Effector CD4-positive, alpha-beta T cell (primary cell): Measurements from ENCODE around the gene SMIM20.

Source experiments
- DNase-seq: peaks from one replicate; pipeline ENCODE4 v3.0.0-alpha.2; 2020

SMIM20 gene

DNA sequence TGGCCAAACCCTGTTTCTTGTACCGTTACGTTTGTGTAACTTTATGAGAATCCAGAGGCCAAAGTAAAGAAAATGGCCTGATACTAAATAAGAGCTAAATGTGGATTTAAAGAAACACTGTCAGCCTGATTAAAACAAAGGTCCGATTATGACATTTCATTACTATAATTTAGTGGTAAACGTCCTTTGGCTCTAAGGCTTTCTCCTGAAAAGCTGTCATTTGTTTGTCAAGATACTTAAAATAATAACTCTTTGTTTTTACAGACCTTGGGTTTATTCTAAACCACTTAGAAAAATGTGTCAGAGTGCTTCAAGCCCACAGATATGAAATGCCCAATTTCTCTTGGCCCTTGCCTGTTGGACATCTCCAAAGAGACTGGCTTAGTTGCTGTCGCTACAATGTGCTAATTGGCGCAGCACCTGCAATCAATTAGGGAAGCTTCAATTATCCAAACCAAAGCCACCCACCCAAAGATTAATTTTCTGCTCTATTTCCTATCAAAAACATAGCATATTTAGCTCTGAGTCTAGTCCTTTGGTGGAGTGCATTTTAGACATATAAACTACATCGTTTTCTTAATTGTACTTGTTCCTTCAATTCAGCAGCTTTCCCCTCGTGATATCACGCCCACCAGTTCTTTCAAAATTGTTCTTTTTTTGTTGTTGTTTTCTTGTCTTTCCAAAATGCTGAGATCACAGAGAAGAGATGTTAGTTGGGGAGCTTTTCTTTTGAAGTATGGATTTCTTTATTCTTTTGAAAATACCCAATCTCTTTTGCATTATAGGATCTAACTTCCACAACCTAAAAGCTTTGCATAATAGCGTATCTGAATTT, 13.6 kb downstream of the SMIM20 start:
- no peak for DNase-seq

DNA sequence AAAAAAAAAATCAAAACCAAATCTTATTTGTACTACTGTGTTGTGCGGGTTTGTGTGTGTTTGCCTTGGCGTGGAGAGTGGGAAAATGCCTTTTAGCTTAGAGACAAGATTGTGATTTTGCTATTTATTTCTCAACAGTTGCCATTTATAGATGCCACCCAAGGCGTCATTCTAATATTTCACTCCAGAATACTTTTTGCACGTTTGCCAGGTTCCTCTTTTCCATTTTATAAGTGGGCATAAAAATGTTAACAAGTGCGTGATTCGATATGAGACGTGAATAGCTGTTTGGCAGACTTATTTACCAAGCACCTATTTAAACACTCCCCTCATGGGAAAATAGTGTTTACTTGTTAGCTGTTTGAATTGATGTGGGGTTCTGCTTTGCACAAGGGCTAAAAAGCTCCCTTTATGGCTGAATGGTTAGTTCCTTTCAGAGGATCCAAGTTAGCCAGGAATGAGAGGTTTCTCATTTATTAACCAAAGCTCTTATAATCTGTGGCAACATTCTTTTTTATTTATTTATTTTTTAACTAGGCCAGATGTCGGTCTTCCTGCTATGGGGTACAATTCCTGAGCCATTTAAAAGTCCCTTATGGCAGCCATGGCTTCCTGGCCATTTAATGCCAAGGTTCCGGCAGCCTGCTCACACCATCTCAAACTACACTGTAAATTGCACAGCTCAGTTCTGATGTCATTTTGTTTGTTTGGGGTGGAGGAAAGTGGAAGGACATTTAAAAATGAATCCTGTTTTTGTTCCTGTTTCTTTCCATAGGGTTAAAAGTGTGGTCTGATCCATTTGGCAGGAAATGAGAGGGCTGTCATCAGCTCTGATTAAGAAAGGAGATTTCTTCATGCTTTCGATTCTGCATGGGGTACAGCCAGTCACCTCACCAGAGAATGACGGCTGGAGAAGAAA, 14.6 kb downstream of the SMIM20 start:
- no peak for DNase-seq

DNA sequence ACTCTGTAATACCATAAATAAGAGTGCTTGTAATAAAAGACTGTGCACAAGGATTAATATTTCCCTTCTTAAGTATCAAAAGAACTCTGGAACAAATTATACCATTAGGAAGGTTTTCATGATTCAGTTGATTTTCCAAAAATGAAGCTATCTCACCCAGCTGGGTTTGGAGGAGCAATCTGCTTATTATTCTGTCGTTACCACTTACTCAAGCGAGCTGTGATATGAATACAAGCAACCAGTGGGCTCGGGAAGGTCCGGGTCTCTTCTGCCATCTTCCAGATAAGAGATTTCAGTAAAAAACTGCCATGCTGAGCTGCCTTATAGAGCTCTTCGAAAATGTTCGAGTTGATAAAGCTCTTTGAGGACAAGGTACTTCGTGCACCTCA, 15.3 kb downstream of the SMIM20 start:
- DNase-seq, result no peak

DNA sequence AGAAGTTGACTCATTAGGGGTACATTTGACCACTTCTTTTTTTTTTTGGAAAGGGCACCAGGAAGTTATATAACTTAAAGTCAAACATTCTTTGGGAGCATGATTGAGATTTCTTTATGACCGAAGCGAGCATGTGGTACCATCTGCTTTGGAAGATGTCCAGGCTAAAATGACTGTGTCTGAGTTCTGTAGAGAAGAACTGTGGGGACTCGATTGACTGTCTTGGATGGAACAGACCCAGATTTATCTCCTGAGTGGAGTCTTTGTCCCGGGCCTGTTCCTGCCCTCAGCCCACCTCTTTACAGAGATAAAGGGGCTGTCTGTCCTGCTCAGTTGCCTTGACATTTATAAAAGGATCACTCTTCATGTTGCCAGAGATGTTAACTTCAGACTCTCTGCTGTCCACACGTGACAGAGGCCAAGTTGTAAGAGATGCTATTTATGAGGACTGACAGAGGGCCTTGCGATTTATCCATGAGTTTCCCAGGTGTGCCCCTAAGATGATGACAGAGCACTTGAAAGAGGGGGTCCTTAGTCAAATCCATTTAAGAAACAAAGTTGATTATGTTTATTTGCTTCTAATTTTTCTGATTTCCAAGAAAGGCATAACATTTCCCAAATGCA, 16.8 kb downstream of the SMIM20 start:
- DNase-seq, result no peak

DNA sequence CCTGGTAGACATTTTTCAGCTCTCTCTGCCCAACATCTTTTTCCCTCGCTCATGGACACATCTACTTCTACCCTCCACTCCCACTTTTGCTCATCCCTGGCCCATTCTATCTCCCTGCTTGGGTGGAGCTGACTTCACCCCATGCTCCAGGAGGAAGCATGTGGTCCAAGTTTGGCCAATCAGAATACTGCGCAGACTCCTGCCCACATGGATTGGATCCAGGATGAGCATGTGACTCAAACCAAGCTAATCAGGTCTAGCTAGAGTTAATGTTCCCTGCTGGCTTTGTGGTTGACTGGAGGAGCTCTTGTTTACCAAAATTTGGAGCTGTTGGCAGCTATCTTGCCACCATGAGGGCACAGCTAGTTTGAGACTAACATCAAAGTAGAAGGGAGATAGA, 22.7 kb downstream of the SMIM20 start:
- DNase-seq, result no peak

DNA sequence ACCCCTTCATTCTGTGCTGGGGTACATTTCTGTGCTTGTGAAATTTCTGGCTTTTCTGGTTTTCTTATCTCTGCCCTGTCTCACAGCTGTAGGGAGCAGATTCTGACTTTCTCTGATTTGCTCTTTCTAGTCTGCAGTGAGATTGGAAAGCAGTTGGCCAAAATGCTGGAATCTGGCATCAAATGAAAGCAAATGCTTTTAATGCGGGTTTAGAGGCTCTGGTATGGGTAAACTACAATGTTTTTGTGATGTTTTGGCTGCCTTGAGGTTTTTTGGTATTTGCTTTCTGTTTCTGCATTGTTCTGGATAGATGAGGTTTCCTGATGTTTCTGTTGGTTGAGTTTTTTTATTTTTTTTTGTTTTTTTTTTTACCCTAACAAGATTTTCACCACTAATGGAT, 23.8 kb downstream of the SMIM20 start:
- no peak for DNase-seq

DNA sequence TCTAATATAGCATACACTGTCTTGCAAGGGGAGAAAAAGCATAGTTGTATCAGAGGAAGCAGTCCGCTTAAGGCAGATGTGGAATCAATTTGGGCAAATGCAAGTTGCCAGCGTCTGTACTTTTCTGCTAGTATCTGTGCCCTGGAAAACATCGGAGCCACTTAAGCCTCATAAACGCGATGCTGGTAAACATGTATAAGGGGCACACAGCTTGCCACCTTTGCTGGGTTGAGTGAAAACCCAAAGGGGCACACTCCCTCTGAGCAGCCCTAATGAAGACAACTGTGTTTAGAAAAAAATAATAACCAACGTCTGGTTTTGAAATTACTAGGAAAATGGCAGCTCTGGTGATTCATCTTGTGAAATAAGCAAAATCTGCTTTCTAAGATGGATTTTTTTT, 24.3 kb downstream of the SMIM20 start:
- no peak for DNase-seq

DNA sequence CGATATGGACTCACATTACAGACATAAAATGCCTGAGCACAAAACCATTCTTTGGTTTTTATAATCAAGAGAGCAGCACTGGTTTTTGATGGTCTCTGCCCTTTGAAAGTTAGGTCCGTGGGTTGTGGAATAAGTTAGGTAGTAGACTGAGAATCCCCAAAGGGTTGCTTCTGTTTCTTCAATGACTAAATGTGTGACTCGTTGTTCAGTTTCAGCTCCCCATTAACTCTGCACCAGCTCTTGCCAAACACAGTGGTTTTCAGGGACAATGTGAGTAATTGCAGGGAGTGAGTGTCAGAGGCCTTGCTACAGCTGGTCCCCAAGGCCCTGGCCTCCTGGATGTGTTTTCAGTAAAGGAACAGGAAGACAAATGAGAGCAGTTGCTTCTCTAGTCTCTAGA, 24.8 kb downstream of the SMIM20 start:
- no peak for DNase-seq

DNA sequence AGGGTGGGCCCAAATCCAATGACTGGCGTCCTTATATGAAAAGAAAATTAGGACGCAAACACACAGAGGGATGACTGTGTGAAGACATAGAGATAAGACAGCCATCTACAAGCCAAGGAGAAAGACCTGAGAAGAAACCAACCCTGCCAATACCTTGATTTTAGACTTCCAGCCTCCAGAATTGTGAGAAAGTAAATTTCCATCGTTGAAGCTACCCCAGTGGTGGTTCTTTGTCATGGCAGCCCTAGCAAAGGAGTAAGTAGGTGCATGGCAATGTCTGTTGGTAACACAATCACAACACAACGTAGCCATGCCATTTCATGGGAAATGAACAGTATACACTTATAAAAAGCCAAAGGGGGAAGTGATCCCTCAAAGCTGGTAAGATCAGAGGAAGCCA, 25.3 kb downstream of the SMIM20 start:
- no peak for DNase-seq

DNA sequence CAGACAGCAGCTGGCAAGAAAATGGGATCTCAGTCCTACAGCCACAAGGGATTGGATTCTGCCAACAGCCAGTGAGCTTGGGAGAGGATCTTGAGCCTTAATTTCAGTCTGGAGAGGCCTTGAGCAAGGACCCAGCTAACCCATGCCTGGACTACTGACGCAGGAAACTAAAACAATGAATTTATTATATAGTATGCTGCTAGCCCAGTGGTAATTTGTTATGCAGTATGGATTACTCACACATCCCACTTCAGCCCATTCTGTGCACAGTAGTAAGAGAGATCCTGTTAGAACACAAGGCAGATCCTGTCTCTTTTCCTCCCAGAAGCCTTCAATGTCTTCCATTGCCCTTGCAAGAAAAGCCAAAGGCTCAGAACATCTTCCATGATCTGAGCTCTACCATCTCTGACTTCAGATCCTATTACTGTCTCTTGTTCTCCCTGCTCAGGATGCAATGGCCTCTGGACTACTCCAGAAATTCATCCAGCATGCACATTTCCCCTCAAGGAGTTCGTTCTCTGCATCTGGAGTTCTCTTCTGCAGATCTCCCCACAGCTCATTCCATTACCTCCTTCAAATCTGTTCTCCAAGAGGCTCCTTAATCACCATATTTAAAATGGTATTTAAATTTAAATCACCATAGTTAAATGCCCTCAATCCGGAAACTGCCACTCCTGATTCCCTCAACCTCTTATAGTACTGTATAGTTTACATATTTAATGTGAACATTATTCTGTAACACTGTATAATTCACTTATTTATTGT, 27.6 kb downstream of the SMIM20 start:
- DNase-seq, result no peak

DNA sequence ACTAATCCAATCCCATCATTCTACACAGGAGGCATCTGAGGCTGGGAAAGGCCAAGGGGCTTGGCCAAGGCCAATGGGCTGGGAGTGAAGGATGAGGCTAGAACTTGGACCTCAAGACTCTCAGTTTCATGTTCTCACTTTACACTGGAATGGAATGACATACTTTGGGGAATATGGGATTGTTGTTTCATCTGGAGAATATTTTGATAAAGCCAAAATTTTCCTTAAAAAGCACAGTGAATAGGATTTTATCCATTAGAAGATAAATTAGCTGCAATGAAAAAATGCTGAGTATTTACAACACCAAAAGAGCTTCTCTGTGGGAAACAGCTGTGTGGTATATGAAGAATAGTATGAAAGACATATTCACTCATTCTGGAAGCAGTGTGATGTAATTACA, 29.3 kb downstream of the SMIM20 start:
- DNase-seq, result no peak

DNA sequence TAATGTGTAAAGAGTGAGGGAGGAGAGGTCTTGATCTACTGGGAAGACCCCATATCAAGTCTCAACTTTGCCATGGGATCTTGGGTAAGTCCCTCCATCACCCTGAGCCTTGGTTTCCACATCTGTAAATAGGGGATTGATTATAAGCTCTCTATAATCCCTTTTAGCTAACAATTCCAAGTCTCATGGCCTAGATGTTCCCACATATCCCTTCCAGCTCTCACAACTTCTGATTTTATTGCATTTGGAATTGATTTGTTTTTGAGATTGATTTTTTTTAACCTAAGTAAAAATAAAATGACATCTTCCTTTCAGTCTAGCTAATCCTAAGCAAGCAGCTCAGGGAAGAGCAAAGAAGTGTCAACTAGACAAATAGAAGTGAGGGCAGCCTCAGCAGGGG, 29.8 kb downstream of the SMIM20 start:
- DNase-seq, result no peak

DNA sequence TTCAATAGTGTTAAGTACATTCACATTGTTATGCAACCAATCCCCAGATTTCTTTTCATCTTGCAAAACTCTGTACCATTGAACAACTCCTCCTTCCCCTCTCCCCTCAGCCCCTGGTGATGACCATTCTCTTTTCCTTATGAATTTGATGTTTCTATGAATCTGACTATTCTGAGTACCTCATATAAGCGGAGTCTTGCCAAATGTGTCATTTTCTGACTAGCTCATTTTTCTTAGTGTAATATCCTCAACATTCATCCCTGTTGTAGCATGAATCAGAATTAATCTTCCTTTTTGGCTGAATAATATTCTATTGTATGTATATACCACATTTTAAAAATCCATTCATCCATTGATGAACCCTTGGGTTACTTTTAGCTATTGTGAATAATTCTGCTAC, 34.0 kb downstream of the SMIM20 start:
- DNase-seq, result no peak

DNA sequence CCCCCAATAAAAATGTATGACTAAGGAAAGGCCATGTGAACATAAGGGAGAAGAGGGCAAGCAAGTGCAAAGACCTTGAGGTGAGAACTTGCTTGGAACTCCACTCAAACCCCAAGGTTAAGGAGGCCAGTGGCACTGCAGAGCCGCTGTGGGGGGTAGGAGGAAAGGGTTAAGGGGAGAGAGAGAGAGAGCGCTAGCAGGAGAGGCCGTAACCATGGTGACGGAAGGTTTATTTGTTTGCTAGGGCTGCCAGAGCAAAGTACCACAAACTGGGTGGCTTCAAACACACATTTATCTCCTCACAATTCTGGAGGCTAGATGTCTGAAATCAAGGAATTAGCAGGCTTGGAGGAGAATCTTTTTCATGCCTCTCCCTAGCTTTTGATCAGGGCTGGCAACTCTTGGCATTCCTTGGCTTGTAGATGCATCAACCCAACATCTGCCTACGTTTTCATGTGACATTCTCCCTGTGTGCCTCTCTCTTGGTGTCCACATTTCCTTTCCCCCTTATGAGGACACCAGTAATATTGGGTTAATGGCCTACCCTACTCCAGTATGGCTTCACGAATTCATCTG, 35.2 kb downstream of the SMIM20 start:
- no peak for DNase-seq

DNA sequence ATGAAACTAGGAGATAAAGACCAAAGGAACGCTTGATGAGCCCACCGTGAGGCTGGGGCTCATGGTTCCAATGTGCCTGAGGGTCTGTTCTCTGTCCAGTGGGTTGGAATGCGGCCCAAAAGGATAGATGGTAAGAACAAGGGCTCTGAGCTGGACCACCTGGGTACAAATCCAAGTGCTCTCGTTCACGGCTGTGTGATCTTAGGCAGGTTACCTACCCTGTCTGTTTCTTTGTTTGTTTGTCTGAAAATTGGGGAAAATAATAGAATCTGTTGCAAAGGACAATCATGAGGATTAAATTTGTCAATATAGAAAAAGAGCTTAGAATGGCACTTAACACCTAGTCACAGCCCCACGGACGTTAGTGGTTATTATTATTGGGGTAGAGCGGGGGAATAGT, 36.0 kb downstream of the SMIM20 start:
- DNase-seq, result no peak

DNA sequence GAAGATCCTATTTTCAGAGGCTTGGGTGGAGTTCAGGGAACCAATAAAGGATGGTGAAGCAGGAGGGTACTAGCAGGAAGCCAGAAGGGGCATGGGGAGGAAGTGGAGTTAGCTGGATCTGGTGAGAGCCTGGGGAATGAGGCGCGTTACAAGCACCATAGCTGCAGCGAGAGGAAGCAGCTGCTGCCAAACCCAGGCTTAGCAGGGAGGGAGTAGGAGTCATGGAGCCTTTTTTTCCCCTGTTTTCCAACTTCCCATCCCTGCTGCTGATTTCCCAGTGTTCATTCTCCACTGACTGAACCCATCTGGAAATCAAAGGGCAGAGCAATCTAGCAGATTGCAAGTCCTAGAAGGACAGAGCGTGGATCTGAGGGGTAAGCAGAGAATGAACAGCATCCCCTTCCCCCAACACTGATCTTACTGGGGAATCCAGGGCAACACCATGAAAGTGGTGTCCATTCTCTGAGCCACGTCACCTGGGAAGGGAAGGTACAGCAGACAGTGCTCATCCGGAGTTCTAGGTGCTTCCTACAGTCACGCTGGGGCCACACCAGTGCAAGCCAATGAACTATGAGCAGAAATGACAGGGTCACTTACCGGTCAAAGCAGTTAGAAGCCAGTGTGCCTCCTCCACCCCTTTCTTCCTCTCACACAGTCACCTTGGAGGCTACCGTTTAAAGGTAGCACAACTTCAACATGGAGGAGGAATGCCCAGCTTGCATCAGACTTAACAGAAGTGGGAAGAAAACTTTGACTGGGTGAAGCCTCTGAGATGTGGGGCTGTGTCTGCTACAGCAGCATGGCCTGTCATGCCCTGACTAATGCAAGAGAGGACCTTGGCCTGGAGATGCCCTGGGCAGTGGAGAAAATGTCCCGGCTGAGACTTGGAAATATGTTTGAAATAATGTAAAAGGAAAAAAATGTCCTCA, 36.7 kb downstream of the SMIM20 start:
- no peak for DNase-seq

DNA sequence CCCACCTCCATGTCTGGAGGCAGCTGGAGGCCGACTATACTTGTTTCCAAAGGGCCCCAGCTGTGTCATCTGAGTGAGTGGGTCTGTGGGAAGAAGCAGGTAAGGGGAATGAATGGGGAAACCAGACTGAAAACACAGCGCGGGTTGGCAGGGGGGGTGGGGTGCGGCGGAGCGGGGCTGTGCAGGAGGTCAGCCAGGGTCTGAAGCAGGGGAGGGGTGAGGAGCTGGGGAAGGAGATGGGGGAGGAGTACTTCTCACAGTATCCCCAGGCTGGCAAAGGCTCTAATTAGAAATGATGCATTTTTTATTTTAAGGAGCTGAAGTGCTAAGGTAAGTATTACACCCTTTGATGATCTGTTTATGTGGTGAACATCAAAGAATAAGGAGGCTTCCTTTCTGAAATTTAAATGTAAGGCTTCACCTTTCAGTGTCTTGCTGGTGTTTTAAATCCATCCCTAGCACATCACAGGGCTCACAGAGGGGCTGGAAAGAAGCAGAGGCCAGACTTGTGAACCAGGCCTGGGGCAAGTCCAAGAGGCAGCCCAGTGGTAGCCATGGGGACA, 37.5 kb downstream of the SMIM20 start:
- DNase-seq, result no peak

DNA sequence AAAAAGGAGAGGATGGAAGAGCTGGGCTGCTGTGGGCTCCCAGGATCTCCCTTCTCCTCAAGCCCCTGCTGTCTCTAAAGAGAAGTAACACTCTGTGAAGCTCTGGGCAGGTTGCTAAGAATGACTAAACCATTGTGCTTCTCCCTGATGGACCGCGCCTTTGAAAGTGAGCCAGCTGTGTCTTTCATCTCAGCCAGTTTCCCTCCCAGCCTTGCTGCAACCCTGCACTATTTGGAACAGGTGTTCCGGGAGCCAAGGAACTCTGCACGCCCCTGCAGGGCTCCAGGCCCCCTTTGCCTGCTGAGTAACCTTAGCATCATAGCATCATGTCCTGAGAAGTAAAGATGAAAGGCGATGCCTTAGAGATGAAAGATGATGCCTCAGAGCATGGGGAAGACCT, 39.7 kb downstream of the SMIM20 start:
- no peak for DNase-seq

DNA sequence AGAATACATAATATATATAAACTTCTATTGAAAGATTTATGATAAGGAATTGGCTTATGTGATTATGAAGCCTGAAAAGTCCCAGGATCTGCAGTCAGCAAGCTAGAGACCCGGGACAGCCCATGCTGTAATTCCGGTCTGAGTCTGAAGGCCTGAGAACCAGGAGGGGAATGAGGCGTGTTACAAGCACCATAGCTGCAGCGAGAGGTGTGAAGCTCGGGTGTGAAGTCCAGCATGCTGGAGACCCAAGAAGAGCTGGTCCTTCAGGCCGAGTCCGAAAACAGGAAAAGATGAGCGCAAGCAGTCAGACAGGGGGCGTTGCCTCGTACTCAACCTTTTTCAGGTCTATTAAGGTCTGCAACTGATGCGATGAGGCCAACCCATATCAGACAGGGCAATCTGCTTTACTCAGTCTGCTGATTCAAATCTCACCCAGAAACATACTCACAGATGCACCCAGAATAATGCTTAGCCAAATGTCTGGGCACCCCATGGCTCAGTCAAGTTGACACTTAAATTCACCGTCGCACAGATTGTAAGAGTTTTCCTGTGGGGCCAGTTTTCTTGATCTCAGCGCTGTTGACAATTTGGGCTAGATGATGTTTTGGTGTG, 40.4 kb downstream of the SMIM20 start:
- DNase-seq, result no peak

DNA sequence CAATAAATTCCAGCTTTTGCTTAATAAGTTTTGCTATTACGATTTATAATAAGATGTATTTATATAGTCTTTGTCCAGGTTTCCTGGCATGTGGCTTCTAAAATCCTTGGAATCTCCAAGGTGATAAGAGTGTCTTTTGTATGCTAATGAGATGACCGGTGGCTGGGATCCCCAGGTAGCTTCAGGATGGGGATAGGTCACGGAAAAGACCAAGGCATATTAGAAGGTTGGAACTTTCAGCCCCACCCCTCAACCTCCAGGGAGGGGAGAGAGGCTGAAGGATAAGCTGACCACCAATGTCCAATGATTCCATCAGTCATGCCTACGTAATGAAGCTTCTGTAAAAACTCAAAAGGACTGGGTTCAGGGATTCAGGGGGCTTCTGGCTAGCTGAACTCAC, 41.7 kb downstream of the SMIM20 start:
- DNase-seq, result no peak

DNA sequence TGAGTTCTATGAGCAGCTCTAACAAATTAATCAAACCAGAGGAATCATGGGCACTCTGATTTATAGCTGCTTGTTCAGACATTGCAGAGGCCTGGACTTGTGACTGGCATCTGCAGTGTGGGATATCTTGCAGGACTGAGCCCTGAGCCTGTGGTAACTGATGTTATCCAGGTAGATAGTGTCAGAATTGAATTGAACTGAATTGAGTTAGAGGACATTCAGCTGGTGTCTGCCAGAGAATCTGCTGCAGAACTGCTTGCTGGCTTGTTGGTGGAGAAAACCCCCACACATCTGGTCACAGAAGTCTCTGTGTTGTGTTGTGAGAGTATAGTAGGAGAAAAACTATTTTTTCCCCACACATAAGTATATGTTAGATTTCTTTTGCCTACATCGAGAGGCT, 42.2 kb downstream of the SMIM20 start:
- no peak for DNase-seq
